ENCODE results near the gene FRMD3.

Gene FRMD3

DNA sequence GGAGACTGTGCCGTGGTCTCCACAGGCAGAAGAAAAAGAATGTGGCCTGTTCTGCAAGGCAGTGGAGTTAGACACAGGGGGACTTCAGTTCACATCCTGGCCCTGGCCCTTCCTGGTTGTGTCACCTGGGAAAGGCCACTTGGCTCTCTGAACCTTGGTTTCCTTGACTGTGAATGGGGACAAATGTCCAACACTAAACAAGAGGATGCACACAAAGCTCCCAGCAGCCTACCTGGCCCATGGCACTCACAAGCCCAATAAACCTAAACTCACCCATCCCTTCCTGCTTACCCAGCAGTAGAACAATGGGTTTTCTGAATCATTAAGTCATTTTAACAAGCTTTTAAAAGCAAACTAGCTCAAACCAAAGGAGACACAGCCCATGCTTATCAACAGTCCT, 103.9 kb downstream of the FRMD3 start:
- Histone ChIP-seq H3K79me2 (ENCODE audit: insufficient read depth, low read length) (no peaks in the 10 kb centered on the region), H3K4me2 (ENCODE audit: low read depth, low read length, poor library complexity, severe bottlenecking) (no peak overlapping the region), H2AFZ (ENCODE audit: low read length) (no peak overlapping the region), H3K9me3 (ENCODE audit: insufficient read depth, low read depth, low read length) (no peaks in the 10 kb centered on the region), H3K4me1 (ENCODE audit: insufficient read depth, low read length, poor library complexity, severe bottlenecking) (no peaks in the 10 kb centered on the region), H3K4me3 (ENCODE audit: low read length, poor library complexity, severe bottlenecking) (no peak overlapping the region), H3K9ac (ENCODE audit: low read depth, low read length, poor library complexity, severe bottlenecking) (no peak overlapping the region), H3F3A (ENCODE audit: low read depth) (no peaks in the 10 kb centered on the region), H4K20me1 (ENCODE audit: insufficient read depth, low read length, poor library complexity, severe bottlenecking) (no peaks in the 10 kb centered on the region), H3K9me2 (replicated peaks; ENCODE audit: low read depth, low read length) (no peaks in the 10 kb centered on the region), H3K36me3 (ENCODE audit: insufficient read depth, low read length) (no peaks in the 10 kb centered on the region), H3K27me3 (ENCODE audit: insufficient read depth, low read length, poor library complexity, severe bottlenecking) (no peaks in the 10 kb centered on the region)
- no peak for TF ChIP-seq EZH2phosphoT487 (IDR thresholded peaks at IDR 0.05; ENCODE audit: borderline replicate concordance)
- TF ChIP-seq, protein P1, sequence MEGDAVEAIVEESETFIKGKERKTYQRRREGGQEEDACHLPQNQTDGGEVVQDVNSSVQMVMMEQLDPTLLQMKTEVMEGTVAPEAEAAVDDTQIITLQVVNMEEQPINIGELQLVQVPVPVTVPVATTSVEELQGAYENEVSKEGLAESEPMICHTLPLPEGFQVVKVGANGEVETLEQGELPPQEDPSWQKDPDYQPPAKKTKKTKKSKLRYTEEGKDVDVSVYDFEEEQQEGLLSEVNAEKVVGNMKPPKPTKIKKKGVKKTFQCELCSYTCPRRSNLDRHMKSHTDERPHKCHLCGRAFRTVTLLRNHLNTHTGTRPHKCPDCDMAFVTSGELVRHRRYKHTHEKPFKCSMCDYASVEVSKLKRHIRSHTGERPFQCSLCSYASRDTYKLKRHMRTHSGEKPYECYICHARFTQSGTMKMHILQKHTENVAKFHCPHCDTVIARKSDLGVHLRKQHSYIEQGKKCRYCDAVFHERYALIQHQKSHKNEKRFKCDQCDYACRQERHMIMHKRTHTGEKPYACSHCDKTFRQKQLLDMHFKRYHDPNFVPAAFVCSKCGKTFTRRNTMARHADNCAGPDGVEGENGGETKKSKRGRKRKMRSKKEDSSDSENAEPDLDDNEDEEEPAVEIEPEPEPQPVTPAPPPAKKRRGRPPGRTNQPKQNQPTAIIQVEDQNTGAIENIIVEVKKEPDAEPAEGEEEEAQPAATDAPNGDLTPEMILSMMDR (conservative IDR thresholded peaks at IDR 0.05; ENCODE audit: low read length) = no peak

DNA sequence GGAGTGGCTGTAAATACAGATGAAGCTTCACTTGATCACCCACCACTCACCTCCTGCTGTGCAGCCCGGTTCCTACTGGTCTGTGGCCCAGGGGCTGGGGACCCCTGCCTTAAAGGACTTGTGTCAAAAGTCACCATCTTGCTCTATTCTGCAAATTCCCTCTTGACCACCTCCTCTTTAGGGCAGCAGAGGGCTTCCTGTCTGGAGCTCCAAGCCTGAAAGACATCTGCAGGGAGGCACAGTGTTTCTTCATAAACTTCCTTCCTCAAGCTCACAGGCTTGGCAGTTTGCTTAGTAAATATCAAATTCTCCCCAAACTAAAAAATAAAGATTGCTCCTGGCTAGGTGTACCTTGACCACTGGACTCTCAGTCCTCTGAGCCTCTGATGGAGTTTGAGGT, 104.4 kb downstream of the FRMD3 start:
- H3K9me3 ChIP-seq (ENCODE audit: insufficient read depth, low read depth, low read length) = no peaks in the 10 kb centered on the region
- H3F3A ChIP-seq (ENCODE audit: low read depth) = no peaks in the 10 kb centered on the region
- H3K9ac ChIP-seq (ENCODE audit: low read depth, low read length, poor library complexity, severe bottlenecking) = no peak overlapping the region
- H3K79me2 ChIP-seq (ENCODE audit: insufficient read depth, low read length) = no peaks in the 10 kb centered on the region
- H4K20me1 ChIP-seq (ENCODE audit: insufficient read depth, low read length, poor library complexity, severe bottlenecking) = no peaks in the 10 kb centered on the region
- no peak overlapping the region for H2AFZ ChIP-seq (ENCODE audit: low read length)
- no peak for TF ChIP-seq EZH2phosphoT487 (IDR thresholded peaks at IDR 0.05; ENCODE audit: borderline replicate concordance)
- TF ChIP-seq, protein P1 (conservative IDR thresholded peaks at IDR 0.05; ENCODE audit: low read length) = no peak
- H3K9me2 ChIP-seq (replicated peaks; ENCODE audit: low read depth, low read length) = no peaks in the 10 kb centered on the region
- H3K4me1 ChIP-seq (ENCODE audit: insufficient read depth, low read length, poor library complexity, severe bottlenecking) = no peaks in the 10 kb centered on the region
- no peaks in the 10 kb centered on the region for H3K27me3 ChIP-seq (ENCODE audit: insufficient read depth, low read length, poor library complexity, severe bottlenecking)
- H3K4me3 ChIP-seq (ENCODE audit: low read length, poor library complexity, severe bottlenecking) = no peak overlapping the region
- H3K4me2 ChIP-seq (ENCODE audit: low read depth, low read length, poor library complexity, severe bottlenecking) = no peak overlapping the region
- H3K36me3 ChIP-seq (ENCODE audit: insufficient read depth, low read length) = no peaks in the 10 kb centered on the region

DNA sequence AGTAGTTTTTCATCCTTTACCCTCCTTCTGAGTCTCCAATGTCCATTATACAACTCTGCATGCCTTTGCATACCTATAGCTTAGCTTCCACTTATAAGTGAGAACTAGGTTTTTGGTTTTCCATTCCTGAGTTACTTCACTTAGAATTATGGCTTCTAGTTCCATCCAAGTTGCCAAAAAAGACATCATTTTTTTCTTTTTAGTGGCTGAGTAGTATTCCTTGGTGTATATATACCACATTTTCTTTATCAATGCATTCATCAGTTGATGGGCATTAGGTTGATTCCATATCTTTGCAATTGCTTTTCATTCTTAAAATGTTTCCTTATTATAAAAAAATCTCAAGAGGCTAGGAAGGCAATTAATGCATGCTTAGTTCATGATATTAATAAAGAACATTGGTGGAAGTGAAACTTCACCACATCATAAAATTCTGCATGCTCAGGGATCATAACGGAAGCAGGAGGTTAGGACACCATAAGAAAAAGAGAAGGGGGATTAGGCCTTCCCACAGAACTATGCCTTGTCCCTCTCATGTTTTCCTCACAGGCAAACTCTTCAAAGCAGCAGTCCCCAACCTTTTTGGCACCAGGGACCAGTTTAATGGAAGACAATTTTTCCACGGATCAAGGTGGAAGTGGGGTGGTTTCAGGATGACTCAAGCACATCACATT, 105.2 kb downstream of the FRMD3 start:
- Histone ChIP-seq H3K36me3 (ENCODE audit: insufficient read depth, low read length) (no peaks in the 10 kb centered on the region), H3K79me2 (ENCODE audit: insufficient read depth, low read length) (no peaks in the 10 kb centered on the region), H3K9me2 (replicated peaks; ENCODE audit: low read depth, low read length) (no peaks in the 10 kb centered on the region), H4K20me1 (ENCODE audit: insufficient read depth, low read length, poor library complexity, severe bottlenecking) (no peaks in the 10 kb centered on the region), H3K4me2 (ENCODE audit: low read depth, low read length, poor library complexity, severe bottlenecking) (no peak overlapping the region), H3K4me1 (ENCODE audit: insufficient read depth, low read length, poor library complexity, severe bottlenecking) (no peaks in the 10 kb centered on the region), H3K27me3 (ENCODE audit: insufficient read depth, low read length, poor library complexity, severe bottlenecking) (no peaks in the 10 kb centered on the region), H2AFZ (ENCODE audit: low read length) (no peak overlapping the region), H3K9me3 (ENCODE audit: insufficient read depth, low read depth, low read length) (no peaks in the 10 kb centered on the region), H3K4me3 (ENCODE audit: low read length, poor library complexity, severe bottlenecking) (no peak overlapping the region), H3F3A (ENCODE audit: low read depth) (no peaks in the 10 kb centered on the region), H3K9ac (ENCODE audit: low read depth, low read length, poor library complexity, severe bottlenecking) (no peak overlapping the region)
- TF ChIP-seq, protein P1 (conservative IDR thresholded peaks at IDR 0.05; ENCODE audit: low read length) = no peak
- no peak for TF ChIP-seq EZH2phosphoT487 (IDR thresholded peaks at IDR 0.05; ENCODE audit: borderline replicate concordance)
